Measurements from ENCODE around the gene PLEK2. TPM values are rescaled to one million over a fixed set of nuclear protein-coding genes. Genes with fewer than 3 reads are reported as not detected.
"Not testable (repeated sequence)": the region's sequence is repeated elsewhere in the genome, so short reads cannot be mapped to it uniquely, and the experiment has no call there.

PLEK2 gene
- total RNA-seq, 1 experiment from 2014 or later = 32.1 TPM

DNA sequence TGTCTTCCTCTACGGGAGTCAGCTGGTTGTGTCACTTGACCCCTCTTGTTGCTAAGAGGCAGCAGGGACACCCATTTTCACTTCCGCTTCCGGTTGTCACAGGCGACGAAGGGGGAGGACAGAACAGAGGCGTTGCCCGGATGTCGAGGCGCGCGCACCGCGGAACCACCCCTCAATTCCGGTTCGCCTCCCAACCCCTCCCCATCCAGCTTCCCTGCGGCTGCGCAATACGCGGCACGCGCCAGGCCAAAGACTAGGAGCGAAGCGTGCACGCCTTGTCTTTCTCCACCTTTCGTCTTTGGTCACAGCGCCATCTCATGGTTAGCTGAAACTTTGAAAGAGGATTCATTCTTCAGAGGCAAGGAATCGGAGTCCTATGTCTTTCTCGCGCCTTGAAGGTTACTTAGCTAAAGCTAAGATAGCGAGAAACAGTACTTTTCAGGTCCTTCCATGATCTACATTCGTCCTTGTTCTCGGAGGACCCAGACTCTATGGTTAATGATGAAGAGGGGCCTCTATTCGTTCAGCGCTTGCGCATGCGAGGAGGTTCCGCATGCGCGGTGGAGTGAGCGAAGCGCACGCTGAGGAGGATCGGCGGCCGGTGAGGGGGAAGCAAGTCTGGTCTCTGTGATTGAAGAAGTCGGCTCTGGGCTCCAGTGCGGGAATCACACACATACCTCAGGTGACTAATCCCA, 52.0 kb downstream of the PLEK2 start, which contains the start of the genes ATP6V1D and EIF2S1:
ATP6V1D (minus strand) TSS at position 30 of the 695 bp plus-strand sequence. CDS start 106 bp downstream, outside the sequence.
EIF2S1 (plus strand) TSS at position 554 of the 695 bp plus-strand sequence. CDS start 4,440 bp downstream, outside the sequence.
- peak; percentile 94 for DNase-seq (ENCODE audit: low spot score)

DNA sequence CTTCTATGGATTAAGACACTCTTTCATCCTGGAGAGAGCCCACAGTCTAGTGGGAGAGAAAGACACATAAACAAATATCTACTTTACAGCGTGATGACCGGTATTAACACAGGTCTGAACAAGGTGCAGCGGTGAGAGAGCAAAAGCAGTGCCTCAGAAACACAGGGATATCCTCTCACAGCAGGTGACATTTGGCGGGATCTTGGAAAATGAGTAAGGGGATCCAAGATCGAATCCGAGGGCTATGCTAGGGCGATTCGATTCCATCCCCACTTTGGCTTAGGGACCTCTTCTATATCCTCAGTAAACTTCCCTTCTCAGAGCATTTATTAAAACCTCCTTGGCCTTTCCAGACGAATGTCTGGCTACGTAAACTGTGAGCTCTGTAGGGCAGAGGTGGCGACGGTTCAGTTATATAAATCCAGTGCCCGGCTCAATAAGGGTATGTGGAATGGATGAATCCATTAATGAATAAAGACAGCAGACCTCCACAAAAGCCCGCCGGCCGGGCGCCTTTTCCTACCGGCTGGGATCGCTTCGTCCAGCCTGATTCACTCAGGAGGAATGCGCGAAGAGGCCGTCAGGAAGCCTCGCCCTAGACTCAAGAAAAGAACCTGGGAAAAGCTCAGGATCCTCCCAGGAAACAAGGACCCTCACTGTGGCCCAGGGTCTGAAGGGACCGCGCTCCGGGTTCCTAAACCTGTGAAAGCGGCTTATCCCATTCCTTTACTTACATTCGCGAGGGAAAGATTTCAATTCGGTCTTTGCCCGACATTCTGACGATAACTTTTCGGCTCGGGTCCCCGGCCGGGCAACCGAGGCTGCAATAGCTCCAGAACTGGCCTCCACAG, 52.8 kb downstream of the PLEK2 start:
- DNase-seq (ENCODE audit: low spot score) = peak; percentile 38

GRCh38 chr14:67357969-67358354, 54.0 kb downstream of the PLEK2 start:
- DNase-seq (ENCODE audit: low spot score) = no peak

- no peak for DNase-seq (ENCODE audit: low spot score)
Measured at GRCh38 chr14:67357186-67357968, 54.6 kb downstream of the PLEK2 start.

- DNase-seq (ENCODE audit: low spot score) = no peak
Measured at GRCh38 chr14:67352055-67352454, 59.9 kb downstream of the PLEK2 start.

GRCh38 chr14:67345583-67345982, 66.4 kb downstream of the PLEK2 start:
- no peak for DNase-seq (ENCODE audit: low spot score)

DNA sequence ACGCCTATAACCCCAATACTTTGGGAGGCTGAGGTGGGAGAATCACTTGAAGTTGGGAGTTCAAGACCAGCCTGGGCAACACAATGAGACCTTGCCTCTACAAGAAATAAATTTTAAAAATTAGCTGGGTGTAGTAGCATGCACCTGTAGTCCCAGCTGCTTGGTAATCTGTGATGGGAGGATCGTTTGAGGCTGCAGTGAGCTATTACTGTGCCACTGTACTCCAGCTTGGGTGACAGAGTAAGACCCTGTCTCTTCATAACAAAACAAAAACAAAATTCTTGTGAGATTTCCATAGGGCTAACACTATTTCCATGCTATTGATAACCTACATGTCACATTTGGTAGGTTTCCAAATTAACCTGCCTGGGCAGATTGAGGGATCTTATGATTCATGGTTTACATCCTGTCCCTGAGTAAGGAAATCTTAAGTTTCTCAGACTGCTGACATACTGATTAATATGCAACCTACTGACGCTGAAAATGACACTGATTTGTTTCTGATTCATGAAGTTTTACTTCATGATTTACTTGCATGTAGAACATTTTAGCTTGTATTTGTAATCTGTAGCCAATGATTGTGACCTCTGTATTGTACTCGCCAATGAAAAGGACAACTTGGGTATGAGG, 68.2 kb downstream of the PLEK2 start:
- no peak for DNase-seq (ENCODE audit: low spot score)

GRCh38 chr14:67341231-67341630, 70.7 kb downstream of the PLEK2 start:
- not testable (repeated sequence) for DNase-seq (ENCODE audit: low spot score)

Small RNA genes within 50 kb of the gene (small RNA-seq; reads per million reads assigned to genes)
- gene MIR5694 = not detected
- not detected for gene RF00019

Other genes with a start within 250 kb of the PLEK2 start
- not detected in 2 replicates for gene GARIN2, start 222.7 kb downstream of the PLEK2 start, total RNA-seq (2014; rRNA removed; shearing (Covaris generic))
- 4.7 and 8.3 TPM in 2 replicates for gene PALS1, start 170.7 kb downstream of the PLEK2 start, total RNA-seq (2014; rRNA removed; shearing (Covaris generic))
- gene ATP6V1D, start 52.4 kb downstream of the PLEK2 start, total RNA-seq (2014; rRNA removed; shearing (Covaris generic)) = 27.3 and 36.5 TPM in 2 replicates
- gene EIF2S1, start 51.8 kb downstream of the PLEK2 start, total RNA-seq (2014; rRNA removed; shearing (Covaris generic)) = 99.9 and 100 TPM in 2 replicates
- gene TMEM229B, start 76.6 kb upstream of the PLEK2 start, total RNA-seq (2014; rRNA removed; shearing (Covaris generic)) = 0.08 and 0.15 TPM in 2 replicates
- gene PLEKHH1, start 121.1 kb upstream of the PLEK2 start, total RNA-seq (2014; rRNA removed; shearing (Covaris generic)) = 11.0 and 12.7 TPM in 2 replicates
- 10.9 and 12.1 TPM in 2 replicates for gene PIGH, start 188.1 kb upstream of the PLEK2 start, total RNA-seq (2014; rRNA removed; shearing (Covaris generic))
- gene ARG2, start 207.8 kb upstream of the PLEK2 start, total RNA-seq (2014; rRNA removed; shearing (Covaris generic)) = 4.4 and 4.5 TPM in 2 replicates